Measurements from ENCODE around the gene CACNA1A. TPM values are rescaled to one million over a fixed set of nuclear protein-coding genes. Genes with fewer than 3 reads are reported as not detected.

The CACNA1A gene
- total RNA-seq, 1 donor from 2014 or later = 43.0 TPM

- H3K27me3 Mint-ChIP-seq = peaks cover 6% of the 10 kb centered on the region
- H3K27ac Mint-ChIP-seq = no peak overlapping the region
- H3K9me3 Mint-ChIP-seq (ENCODE audit: low read depth) = no peaks in the 10 kb centered on the region
- H3K4me1 Mint-ChIP-seq (ENCODE audit: low read depth) = no peaks in the 10 kb centered on the region
- no peaks in the 10 kb centered on the region for H3K36me3 Mint-ChIP-seq (ENCODE audit: insufficient read depth)
- no peak for DNase-seq (ENCODE audit: low spot score, unreplicated experiment)
- no peak for TF ChIP-seq CTCF (IDR thresholded peaks at IDR 0.05; ENCODE audit: unreplicated experiment)
- no peak overlapping the region for H3K4me3 Mint-ChIP-seq (ENCODE audit: low read depth)
These were observed 94.4 kb downstream of the CACNA1A start for GRCh38 chr19:13411899-13412298.

GRCh38 chr19:13410946-13411345, 95.3 kb downstream of the CACNA1A start:
- no peak for TF ChIP-seq CTCF (IDR thresholded peaks at IDR 0.05; ENCODE audit: unreplicated experiment)
- H3K27ac Mint-ChIP-seq = no peak overlapping the region
- H3K27me3 Mint-ChIP-seq = peaks cover 8% of the 10 kb centered on the region
- no peak for DNase-seq (ENCODE audit: low spot score, unreplicated experiment)
- H3K4me3 Mint-ChIP-seq (ENCODE audit: low read depth) = no peak overlapping the region
- H3K9me3 Mint-ChIP-seq (ENCODE audit: low read depth) = no peaks in the 10 kb centered on the region
- H3K4me1 Mint-ChIP-seq (ENCODE audit: low read depth) = no peaks in the 10 kb centered on the region
- H3K36me3 Mint-ChIP-seq (ENCODE audit: insufficient read depth) = no peaks in the 10 kb centered on the region

- Mint-ChIP-seq H3K36me3 (ENCODE audit: insufficient read depth) (no peaks in the 10 kb centered on the region), H3K27ac (no peak overlapping the region), H3K4me1 (ENCODE audit: low read depth) (no peaks in the 10 kb centered on the region), H3K4me3 (ENCODE audit: low read depth) (no peak overlapping the region), H3K27me3 (peaks cover 6% of the 10 kb centered on the region), H3K9me3 (ENCODE audit: low read depth) (no peaks in the 10 kb centered on the region)
- no peak for TF ChIP-seq CTCF (IDR thresholded peaks at IDR 0.05; ENCODE audit: unreplicated experiment)
- DNase-seq (ENCODE audit: low spot score, unreplicated experiment) = no peak
These were observed 97.3 kb downstream of the CACNA1A start for GRCh38 chr19:13408889-13409518.

- Mint-ChIP-seq H3K4me1 (ENCODE audit: low read depth) (no peaks in the 10 kb centered on the region), H3K27ac (no peak overlapping the region), H3K27me3 (peaks cover 10% of the 10 kb centered on the region), H3K4me3 (ENCODE audit: low read depth) (no peak overlapping the region), H3K36me3 (ENCODE audit: insufficient read depth) (no peaks in the 10 kb centered on the region), H3K9me3 (ENCODE audit: low read depth) (no peaks in the 10 kb centered on the region)
- no peak for DNase-seq (ENCODE audit: low spot score, unreplicated experiment)
- TF ChIP-seq CTCF (IDR thresholded peaks at IDR 0.05; ENCODE audit: unreplicated experiment) = no peak
These were observed 102.0 kb downstream of the CACNA1A start for GRCh38 chr19:13404236-13404635.

- Mint-ChIP-seq H3K4me1 (ENCODE audit: low read depth) (no peaks in the 10 kb centered on the region), H3K27ac (no peak overlapping the region), H3K9me3 (ENCODE audit: low read depth) (no peaks in the 10 kb centered on the region), H3K27me3 (peaks cover 8% of the 10 kb centered on the region), H3K4me3 (ENCODE audit: low read depth) (no peak overlapping the region), H3K36me3 (ENCODE audit: insufficient read depth) (no peaks in the 10 kb centered on the region)
- DNase-seq (ENCODE audit: low spot score, unreplicated experiment) = no peak
- no peak for TF ChIP-seq CTCF (IDR thresholded peaks at IDR 0.05; ENCODE audit: unreplicated experiment)
These were observed 104.9 kb downstream of the CACNA1A start for GRCh38 chr19:13401388-13401787.

Data from progenitor cell of endocrine pancreas (in vitro differentiated cells).